K562 (cell line): Measurements from ENCODE around the gene PRM3. TPM values are rescaled to one million over a fixed set of nuclear protein-coding genes. Genes with fewer than 3 reads are reported as not detected.

Experiments
- BMI1 ChIP-seq: fragments of 150-350 bp; IDR thresholded peaks from 2 replicates; pipeline ENCODE4 v1.6.1; 2014; ENCODE audit warnings: low read length
- CEBPG ChIP-seq, 3 experiments: fragments of 200-800 bp in 1 of 3; sonication (Bioruptor generic) in 1 of 3; sonication (generic) in 1 of 3; formaldehyde crosslinking in 1 of 3; IDR thresholded peaks in 2 of 3; conservative IDR thresholded peaks in 1 of 3; 2 replicates each; pipeline versions ENCODE4 v1.6.1 to v1.8.0; 2016 to 2022; ENCODE audit warnings: missing compliant biosample characterization in 2 of 3, missing genetic modification characterization in 2 of 3, mild to moderate bottlenecking in 1 of 3, missing genetic modification reagents in 1 of 3
- FOSL1 ChIP-seq: fragments of 200-800 bp; sonication (Bioruptor generic); conservative IDR thresholded peaks from 2 replicates; pipeline ENCODE4 v1.6.1; 2016; ENCODE audit warnings: missing genetic modification characterization, missing compliant biosample characterization
- GTF2F1 ChIP-seq: IDR thresholded peaks from 2 replicates; pipeline ENCODE4 v1.6.1; 2011; ENCODE audit warnings: low read depth, low read length, improper control_type of control experiment
- NR4A1 ChIP-seq, 2 experiments: fragments of 250-450 bp in 1 of 2; fragments of 450-650 bp in 1 of 2; sonication (Bioruptor Pico) in 1 of 2; IDR thresholded peaks; 2 replicates each; pipeline versions ENCODE4 v1.4.0 to v1.6.1; 2016 to 2020; ENCODE audit warnings: mild to moderate bottlenecking in 2 of 2, missing compliant biosample characterization in 1 of 2, missing genetic modification characterization in 1 of 2, moderate library complexity in 1 of 2
- PREB ChIP-seq: sonication (generic); formaldehyde crosslinking; IDR thresholded peaks from 2 replicates; pipeline ENCODE4 v1.8.1; 2023; ENCODE audit warnings: mild to moderate bottlenecking, missing genetic modification reagents
- PRPF4 ChIP-seq: fragments of 200-400 bp; formaldehyde crosslinking; IDR thresholded peaks from one replicate; pipeline ENCODE4 v1.6.1; 2017; ENCODE audit warnings: low read length, low read depth, mild to moderate bottlenecking; ENCODE audit not compliant: insufficient read depth, poor library complexity, severe bottlenecking
- PTRF ChIP-seq: fragments of 450-650 bp; IDR thresholded peaks from 2 replicates; pipeline ENCODE4 v1.6.1; 2016; ENCODE audit warnings: mild to moderate bottlenecking, missing genetic modification characterization, missing compliant biosample characterization
- RB1 ChIP-seq: fragments of 450-650 bp; IDR thresholded peaks from 2 replicates; pipeline ENCODE4 v1.6.1; 2017; ENCODE audit warnings: low read depth, mild to moderate bottlenecking
- ZBTB8A ChIP-seq: fragments of 450-650 bp; IDR thresholded peaks from 2 replicates; pipeline ENCODE4 v1.6.1; 2018; ENCODE audit warnings: mild to moderate bottlenecking, moderate library complexity; ENCODE audit not compliant: partially characterized antibody
- ZSCAN32 ChIP-seq: fragments of 450-650 bp; formaldehyde crosslinking; IDR thresholded peaks from 2 replicates; pipeline ENCODE4 v1.4.0; 2020; ENCODE audit warnings: mild to moderate bottlenecking, moderate library complexity
- polyA plus RNA-seq, 8 experiments: library from polyadenylated mRNA; depleted of rRNA in 4 of 8; stranded (reverse) in 5 of 8; unstranded in 3 of 8; fragments of >200 nt; fragmentation: Nextera tagmentation in 2 of 8; fragmentation: Illumina TruSeq in 1 of 8; extraction: Ambion mirVana in 2 of 8; extraction: Trizol in 1 of 8; gene quantifications; 2 replicates each; pipeline versions ENCODE4 v1.2.1 to v1.2.3, GENCODE V29; 2011 to 2014; ENCODE audit warnings: inconsistent platforms in 1 of 8, missing spikeins in 1 of 8
- total RNA-seq, 7 experiments: library from RNA; depleted of rRNA in 6 of 7; stranded (reverse); fragments of >200 nt in 6 of 7; fragmentation: Illumina TruSeq in 2 of 7; extraction: Trizol in 2 of 7; gene quantifications; 2 replicates each; pipeline versions ENCODE4 v1.2.1 to v1.2.3, GENCODE V29; 2011 to 2021; ENCODE audit warnings: low replicate concordance in 1 of 7
- TF ChIP-seq, protein P1 (sequence below): conservative IDR thresholded peaks from 2 replicates; pipeline ENCODE4 v1.6.1; 2011; ENCODE audit warnings: low read depth, mild to moderate bottlenecking, low read length; ENCODE audit not compliant: control insufficient read depth
- TF ChIP-seq, protein P2 (sequence below): fragments of 450-650 bp; formaldehyde crosslinking; IDR thresholded peaks from 2 replicates; pipeline ENCODE4 v1.4.0; 2020; ENCODE audit warnings: mild to moderate bottlenecking, moderate library complexity
- TF ChIP-seq, protein P3 (sequence below): sonication (generic); formaldehyde crosslinking; IDR thresholded peaks from 2 replicates; pipeline ENCODE4 v1.8.0; 2023; ENCODE audit warnings: missing genetic modification reagents, mild to moderate bottlenecking, borderline replicate concordance
- TF ChIP-seq, protein P4 (sequence below): fragments of 250-450 bp; sonication (Bioruptor Pico); IDR thresholded peaks from 2 replicates; pipeline ENCODE4 v1.6.1; 2021; ENCODE audit warnings: mild to moderate bottlenecking

The PRM3 gene
- total and polyA plus RNA-seq, 9 of the 15 experiments (the other 6 are each of a cell fraction or from before 2014, with no cell fraction given): not detected

GRCh38 chr16:11232852-11233726, 40.3 kb downstream of the PRM3 start (continued):
- TF ChIP-seq PREB (CRISPR knock-in tag) (no peak), CEBPG (CRISPR knock-in tag; IDR thresholded peaks at IDR 0.05) (no peak), CEBPG (tag; conservative IDR thresholded peaks at IDR 0.05 in 1 of 2, IDR thresholded peaks at IDR 0.05 in 1 of 2) (no peak; a peak in 1 of 4 replicates), ZSCAN32 (CRISPR knock-in tag) (no peak), FOSL1 (tag) (peak; percentile 68), PRPF4 (no peak), GTF2F1 (0 out of 2 replicates have a peak, but pooled peaks have one; percentile 23), RB1 (peak; percentile 74; the same call in 1 of the 2 replicates), NR4A1 (CRISPR knock-in tag; IDR thresholded peaks at IDR 0.05) (peak; percentile 93; the same call in 1 of the 2 replicates), NR4A1 (tag; IDR thresholded peaks at IDR 0.05) (peak; percentile 98), PTRF (0 out of 2 replicates have a peak, but pooled peaks have one; percentile 30), BMI1 (no peak), ZBTB8A (no peak)
- TF ChIP-seq, protein P1, sequence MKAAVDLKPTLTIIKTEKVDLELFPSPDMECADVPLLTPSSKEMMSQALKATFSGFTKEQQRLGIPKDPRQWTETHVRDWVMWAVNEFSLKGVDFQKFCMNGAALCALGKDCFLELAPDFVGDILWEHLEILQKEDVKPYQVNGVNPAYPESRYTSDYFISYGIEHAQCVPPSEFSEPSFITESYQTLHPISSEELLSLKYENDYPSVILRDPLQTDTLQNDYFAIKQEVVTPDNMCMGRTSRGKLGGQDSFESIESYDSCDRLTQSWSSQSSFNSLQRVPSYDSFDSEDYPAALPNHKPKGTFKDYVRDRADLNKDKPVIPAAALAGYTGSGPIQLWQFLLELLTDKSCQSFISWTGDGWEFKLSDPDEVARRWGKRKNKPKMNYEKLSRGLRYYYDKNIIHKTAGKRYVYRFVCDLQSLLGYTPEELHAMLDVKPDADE: no peak; the same call in 1 of the 2 replicates
- TF ChIP-seq, protein P2, sequence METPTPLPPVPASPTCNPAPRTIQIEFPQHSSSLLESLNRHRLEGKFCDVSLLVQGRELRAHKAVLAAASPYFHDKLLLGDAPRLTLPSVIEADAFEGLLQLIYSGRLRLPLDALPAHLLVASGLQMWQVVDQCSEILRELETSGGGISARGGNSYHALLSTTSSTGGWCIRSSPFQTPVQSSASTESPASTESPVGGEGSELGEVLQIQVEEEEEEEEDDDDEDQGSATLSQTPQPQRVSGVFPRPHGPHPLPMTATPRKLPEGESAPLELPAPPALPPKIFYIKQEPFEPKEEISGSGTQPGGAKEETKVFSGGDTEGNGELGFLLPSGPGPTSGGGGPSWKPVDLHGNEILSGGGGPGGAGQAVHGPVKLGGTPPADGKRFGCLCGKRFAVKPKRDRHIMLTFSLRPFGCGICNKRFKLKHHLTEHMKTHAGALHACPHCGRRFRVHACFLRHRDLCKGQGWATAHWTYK: peak; percentile 94
- TF ChIP-seq, protein P3, sequence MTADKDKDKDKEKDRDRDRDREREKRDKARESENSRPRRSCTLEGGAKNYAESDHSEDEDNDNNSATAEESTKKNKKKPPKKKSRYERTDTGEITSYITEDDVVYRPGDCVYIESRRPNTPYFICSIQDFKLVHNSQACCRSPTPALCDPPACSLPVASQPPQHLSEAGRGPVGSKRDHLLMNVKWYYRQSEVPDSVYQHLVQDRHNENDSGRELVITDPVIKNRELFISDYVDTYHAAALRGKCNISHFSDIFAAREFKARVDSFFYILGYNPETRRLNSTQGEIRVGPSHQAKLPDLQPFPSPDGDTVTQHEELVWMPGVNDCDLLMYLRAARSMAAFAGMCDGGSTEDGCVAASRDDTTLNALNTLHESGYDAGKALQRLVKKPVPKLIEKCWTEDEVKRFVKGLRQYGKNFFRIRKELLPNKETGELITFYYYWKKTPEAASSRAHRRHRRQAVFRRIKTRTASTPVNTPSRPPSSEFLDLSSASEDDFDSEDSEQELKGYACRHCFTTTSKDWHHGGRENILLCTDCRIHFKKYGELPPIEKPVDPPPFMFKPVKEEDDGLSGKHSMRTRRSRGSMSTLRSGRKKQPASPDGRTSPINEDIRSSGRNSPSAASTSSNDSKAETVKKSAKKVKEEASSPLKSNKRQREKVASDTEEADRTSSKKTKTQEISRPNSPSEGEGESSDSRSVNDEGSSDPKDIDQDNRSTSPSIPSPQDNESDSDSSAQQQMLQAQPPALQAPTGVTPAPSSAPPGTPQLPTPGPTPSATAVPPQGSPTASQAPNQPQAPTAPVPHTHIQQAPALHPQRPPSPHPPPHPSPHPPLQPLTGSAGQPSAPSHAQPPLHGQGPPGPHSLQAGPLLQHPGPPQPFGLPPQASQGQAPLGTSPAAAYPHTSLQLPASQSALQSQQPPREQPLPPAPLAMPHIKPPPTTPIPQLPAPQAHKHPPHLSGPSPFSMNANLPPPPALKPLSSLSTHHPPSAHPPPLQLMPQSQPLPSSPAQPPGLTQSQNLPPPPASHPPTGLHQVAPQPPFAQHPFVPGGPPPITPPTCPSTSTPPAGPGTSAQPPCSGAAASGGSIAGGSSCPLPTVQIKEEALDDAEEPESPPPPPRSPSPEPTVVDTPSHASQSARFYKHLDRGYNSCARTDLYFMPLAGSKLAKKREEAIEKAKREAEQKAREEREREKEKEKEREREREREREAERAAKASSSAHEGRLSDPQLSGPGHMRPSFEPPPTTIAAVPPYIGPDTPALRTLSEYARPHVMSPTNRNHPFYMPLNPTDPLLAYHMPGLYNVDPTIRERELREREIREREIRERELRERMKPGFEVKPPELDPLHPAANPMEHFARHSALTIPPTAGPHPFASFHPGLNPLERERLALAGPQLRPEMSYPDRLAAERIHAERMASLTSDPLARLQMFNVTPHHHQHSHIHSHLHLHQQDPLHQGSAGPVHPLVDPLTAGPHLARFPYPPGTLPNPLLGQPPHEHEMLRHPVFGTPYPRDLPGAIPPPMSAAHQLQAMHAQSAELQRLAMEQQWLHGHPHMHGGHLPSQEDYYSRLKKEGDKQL: no peak
- TF ChIP-seq, protein P4, sequence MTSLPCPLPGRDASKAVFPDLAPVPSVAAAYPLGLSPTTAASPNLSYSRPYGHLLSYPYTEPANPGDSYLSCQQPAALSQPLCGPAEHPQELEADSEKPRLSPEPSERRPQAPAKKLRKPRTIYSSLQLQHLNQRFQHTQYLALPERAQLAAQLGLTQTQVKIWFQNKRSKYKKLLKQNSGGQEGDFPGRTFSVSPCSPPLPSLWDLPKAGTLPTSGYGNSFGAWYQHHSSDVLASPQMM: no peak
